HG03439 (cell line): Measurements from ENCODE around the gene FAM114A1.

Experiments
- ATAC-seq: cut with Tn5 transposase; IDR thresholded peaks from one replicate; pipeline ENCODE4 v1.9.1; 2021; ENCODE audit warnings: mild to moderate bottlenecking, moderate library complexity; ENCODE audit not compliant: unreplicated experiment

The FAM114A1 gene

DNA sequence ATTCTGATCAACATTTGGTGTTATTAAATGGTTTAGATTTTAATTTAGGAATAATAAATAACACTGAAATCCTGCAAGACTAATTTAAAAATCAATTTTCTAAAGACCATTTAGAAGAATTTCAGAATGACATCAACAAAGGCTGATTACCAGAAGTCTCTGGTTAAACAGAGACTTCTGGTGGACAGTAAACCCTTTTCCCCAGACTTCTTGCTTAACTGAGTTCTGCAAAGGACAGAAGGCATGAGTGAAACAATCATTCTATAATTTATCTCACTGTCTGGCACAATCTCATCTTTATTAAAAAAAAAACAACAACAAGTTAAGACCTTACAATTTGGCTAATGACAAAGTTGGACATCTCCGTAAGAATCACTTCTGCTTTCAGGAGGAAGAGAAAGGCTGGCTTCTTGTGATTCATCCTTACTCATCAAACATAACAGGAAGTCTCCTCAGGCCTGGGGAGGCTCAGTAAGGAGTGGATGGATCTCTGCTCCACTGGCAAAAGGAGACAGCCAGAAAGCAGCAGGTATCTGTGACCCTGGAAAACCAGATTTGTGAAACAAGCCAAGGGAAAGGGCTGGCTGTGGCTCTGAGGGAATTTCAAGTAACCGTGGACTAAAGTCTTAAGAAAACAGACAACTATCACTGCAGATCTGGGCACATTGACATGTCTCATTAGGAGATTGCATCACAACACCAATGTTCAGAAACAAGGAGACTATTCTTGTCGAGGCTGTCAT, 10.1 kb upstream of the FAM114A1 start:
- peak; percentile 55 for ATAC-seq

GRCh38 chr4:38858097-38858420, 9.5 kb upstream of the FAM114A1 start:
- no peak for ATAC-seq

- no peak for ATAC-seq
Observed at GRCh38 chr4:38859501-38859900, 8.1 kb upstream of the FAM114A1 start.

DNA sequence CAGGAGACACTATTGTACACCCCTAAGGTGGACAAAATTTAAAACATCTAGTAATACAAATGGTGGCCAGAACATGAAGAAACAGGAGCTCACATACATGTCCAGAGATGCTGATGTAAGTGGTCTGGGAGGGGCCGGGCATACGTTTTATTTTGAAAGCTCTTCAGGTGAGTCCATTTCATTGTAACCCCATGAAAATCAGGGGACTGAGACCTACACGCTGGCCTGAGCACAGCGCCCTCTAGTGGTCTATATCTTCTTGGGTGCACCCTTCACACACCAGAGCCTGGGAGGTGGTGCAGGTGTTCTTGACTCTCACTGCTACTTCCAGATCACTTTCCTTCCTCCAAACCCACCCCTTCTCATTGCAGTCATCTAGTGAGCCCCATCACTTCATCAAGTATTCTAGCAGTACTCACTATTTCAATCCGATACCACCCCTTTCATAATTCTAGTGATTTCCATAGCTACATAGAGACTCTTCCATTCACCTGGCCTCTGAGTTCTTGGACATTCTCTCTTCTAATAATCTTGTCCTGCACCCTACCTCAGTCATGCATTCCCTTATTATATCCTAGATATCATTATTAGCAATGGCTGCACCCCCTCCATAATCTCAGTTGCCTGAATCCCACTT, 6.7 kb upstream of the FAM114A1 start:
- ATAC-seq: peak; percentile 47

GRCh38 chr4:38861791-38862190, 5.8 kb upstream of the FAM114A1 start:
- ATAC-seq: no peak

- no peak for ATAC-seq
Observed at GRCh38 chr4:38865445-38865844, 2.2 kb upstream of the FAM114A1 start.

DNA sequence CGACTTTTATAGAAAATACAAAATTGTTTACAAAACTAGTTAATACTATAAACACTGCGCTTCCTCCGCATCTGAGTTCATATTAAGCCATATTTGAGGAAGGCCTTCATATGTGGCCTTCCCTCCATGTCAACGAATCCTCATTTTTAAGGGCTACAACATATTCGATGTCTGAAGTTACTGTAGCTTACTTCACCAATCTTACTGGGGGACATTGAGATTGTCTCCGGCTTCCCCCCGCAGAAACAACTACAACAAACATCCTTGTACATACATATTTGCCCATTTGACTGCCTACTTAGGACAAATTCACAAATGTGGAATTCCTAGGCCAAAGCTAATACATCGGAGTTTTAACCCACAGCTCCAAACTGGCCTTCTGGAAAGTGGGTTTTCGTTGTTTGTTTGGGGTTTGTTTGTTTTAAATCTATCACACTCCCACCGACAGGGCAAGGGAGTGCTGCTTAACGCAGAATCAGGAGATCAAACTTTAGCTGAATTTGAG, 581 bp upstream of the FAM114A1 start:
- no peak for ATAC-seq

- no peak for ATAC-seq
Observed at GRCh38 chr4:38868059-38868960, 704 bp downstream of the FAM114A1 start.

DNA sequence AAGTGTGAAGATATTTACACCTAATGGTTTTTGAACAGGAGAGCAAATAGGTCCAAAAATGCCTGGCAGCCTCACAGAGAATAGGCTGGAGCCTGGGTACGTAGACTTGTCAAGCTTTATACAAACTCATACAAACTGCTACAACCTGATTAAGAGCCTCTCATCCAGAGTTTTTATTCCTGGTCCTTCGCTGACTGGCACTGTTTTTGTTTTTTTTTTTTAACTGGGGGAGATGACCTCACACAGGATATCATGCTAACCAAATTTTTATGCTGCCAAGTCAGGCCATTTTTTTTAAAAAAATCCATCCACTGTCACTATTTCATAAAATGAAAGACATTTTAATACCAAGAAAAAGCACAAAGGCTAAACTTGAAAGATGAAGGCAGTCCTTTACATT, 1.9 kb downstream of the FAM114A1 start:
- no peak for ATAC-seq

DNA sequence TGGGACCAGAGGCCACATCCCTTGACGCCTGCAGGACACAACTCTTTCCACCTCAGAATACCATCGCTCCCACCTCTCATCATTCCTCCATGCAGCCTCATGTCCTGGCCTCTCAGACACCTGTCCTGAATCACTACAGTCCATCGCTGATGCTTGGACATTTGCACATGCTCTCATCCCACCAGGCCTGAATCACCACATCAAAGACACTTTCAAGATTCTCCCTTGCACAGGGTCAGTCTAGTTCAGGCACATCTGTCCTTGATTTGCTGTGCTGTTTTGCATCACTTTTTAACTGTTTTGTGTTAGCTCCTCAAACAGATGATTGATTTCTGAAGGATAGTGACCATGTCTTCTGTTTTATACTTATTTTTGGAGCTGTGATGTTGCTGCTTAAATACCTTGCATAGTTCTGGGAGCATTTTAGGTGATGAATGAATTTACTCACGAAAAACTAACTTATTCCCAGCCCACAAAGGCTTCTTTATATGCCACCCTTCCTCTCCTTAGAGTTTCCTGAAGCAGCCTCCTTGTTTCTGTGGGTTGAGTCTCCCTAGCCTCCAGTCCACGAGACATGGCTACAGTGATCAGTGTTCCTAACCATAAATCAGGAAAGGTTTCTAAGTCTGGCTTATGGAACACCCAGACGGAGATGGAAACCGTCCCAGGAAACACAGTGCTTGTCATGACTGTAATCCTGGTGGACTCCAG, 2.6 kb downstream of the FAM114A1 start:
- ATAC-seq: no peak

- ATAC-seq: no peak
Observed at GRCh38 chr4:38871593-38871992, 4.0 kb downstream of the FAM114A1 start.

DNA sequence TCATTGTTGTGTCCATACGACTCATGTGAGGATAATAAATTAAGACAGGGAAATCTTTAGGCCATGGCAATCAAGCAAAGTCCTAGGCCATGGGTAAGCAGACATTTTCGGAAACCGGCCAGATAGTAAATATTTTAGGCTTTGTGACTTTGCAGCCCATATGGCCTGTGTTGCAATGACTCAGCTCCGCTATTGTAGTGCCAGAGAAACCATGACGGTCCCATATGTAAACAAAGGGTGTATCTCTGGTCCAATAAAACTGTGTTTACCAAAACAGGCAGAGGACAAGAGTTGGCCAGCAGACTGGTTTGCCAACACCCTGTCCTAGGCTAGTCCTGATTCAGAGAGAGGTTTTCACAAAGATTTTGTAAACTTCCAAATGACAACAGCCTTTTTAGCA, 5.0 kb downstream of the FAM114A1 start:
- ATAC-seq: no peak

DNA sequence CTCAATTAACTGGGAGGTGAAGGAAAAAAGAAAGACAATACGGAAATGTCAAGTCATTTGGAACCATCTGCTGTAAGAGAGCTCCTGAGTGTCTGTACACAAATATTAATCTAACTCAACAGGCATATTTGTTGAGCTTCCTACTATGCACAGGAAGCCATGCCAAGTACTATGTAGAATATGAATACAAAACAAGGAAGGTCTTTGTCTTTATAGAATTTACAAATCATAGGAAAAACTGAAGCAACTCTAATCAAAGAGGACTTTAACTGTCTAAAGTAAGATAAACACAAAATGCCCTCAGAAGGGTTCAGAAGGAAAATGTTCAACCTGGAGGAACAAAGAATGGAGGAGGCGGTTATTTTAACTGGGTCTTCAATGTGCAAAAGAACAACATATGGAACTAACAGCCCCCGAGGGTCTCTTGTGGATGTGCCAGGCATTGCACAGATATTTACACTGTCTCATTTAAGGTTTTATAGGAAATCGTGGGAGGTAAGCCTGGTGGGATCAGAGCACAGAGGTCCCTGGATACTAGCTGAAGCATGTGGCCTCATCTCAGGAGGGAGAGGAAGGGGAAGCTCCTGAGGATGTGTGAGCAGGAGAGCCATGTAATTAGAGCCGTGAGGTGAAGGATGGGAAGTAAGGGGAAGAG, 5.8 kb downstream of the FAM114A1 start:
- ATAC-seq: no peak

GRCh38 chr4:38876636-38877035, 9.0 kb downstream of the FAM114A1 start:
- no peak for ATAC-seq

- ATAC-seq: no peak
Observed at GRCh38 chr4:38884254-38884653, 16.6 kb downstream of the FAM114A1 start.

- ATAC-seq: no peak
Observed at GRCh38 chr4:38889143-38889542, 21.5 kb downstream of the FAM114A1 start.

GRCh38 chr4:38891051-38891983, 23.7 kb downstream of the FAM114A1 start:
- ATAC-seq: no peak

DNA sequence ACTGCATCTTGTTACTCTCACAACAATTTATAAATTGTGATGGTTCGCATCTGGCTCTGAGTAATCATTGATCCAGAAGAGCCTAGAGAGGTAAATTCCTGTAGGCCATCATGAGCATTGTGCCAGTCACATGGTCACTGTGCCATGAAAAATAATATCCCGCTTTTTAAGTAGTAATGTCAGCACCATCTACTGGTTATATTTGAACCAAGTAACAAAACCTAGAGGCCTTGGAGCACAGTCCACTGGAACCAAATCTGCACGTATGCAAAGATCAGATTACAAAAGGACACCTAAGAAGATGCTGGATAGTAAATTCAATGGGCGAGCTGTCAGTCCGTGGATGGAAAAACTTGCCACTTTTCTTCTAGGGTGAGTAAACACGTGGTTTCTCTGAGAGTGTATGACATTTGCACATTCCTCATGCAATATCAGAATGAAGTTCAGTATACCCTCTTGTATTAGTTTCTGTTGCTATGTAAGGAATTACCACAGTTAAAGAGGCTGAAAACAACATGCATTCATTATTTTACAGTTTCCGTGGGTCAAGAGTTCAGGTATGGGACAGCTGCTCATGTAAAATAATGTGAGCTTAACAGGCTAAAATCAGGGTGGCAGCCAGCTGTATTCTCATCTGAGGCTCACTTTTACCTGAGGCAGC, 26.8 kb downstream of the FAM114A1 start:
- ATAC-seq: no peak

DNA sequence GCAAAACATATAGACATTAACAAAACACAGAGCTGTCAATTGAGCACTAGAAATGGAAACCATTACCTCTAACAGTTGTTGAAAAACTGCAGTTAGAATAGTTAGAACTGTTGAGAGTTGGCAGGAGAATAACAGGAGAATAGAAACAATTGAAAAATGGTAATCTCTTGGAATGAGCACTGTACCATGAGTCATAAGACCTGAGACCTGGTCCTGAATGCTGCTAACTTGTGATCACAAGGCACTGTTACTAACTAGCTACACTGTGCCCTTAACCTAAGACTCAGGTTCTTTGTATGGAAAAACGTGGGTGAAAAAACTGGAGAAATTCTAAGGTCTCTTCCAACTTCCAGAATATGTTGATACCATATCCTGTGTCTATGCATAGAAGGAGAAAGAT, 29.3 kb downstream of the FAM114A1 start:
- no peak for ATAC-seq
